Measurements from ENCODE around the gene SERPINE3. TPM values are rescaled to one million over a fixed set of nuclear protein-coding genes. Genes with fewer than 3 reads are reported as not detected.

SERPINE3 gene
- polyA plus RNA-seq, 1 donor = 0.66 TPM

- no peaks in the 10 kb centered on the region for H3K27me3 ChIP-seq (ENCODE audit: control insufficient read depth, insufficient read depth, low read length)
- H3K4me3 ChIP-seq (ENCODE audit: low read length) = no peak overlapping the region
- peaks cover 7% of the 10 kb centered on the region for H3K4me1 ChIP-seq (ENCODE audit: control insufficient read depth, insufficient read depth, low read length)
- no peak for DNase-seq
- H3K36me3 ChIP-seq (ENCODE audit: control insufficient read depth, insufficient read depth, low read length) = peaks cover 2% of the 10 kb centered on the region
- WGBS (ENCODE audit: insufficient coverage, low lambda C conversion rate) = 80% methylated on average over 1 of the region's 5 CpGs
- H3K27ac ChIP-seq (ENCODE audit: low read length) = no peak overlapping the region
- H3K9me3 ChIP-seq (ENCODE audit: control insufficient read depth, low read depth, low read length) = no peaks in the 10 kb centered on the region
These were observed 18.6 kb downstream of the SERPINE3 start for GRCh38 chr13:51357928-51358595.

GRCh38 chr13:51359352-51359751 is 19.9 kb downstream of the SERPINE3 start:
- no peaks in the 10 kb centered on the region for H3K27me3 ChIP-seq (ENCODE audit: control insufficient read depth, insufficient read depth, low read length)
- peaks cover 7% of the 10 kb centered on the region for H3K4me1 ChIP-seq (ENCODE audit: control insufficient read depth, insufficient read depth, low read length)
- H3K36me3 ChIP-seq (ENCODE audit: control insufficient read depth, insufficient read depth, low read length) = peaks cover 4% of the 10 kb centered on the region
- WGBS (ENCODE audit: insufficient coverage, low lambda C conversion rate) = no CpG with 5 or more reads among the region's 1 CpG
- peak; percentile 19 to 44 for DNase-seq
- no peak overlapping the region for H3K4me3 ChIP-seq (ENCODE audit: low read length)
- H3K9me3 ChIP-seq (ENCODE audit: control insufficient read depth, low read depth, low read length) = no peaks in the 10 kb centered on the region
- peak overlapping the region; percentile 17 for H3K27ac ChIP-seq (ENCODE audit: low read length)

- no CpG with 5 or more reads among the region's 1 CpG for WGBS (ENCODE audit: insufficient coverage, low lambda C conversion rate)
- Histone ChIP-seq H3K27me3 (ENCODE audit: control insufficient read depth, insufficient read depth, low read length) (no peaks in the 10 kb centered on the region), H3K36me3 (ENCODE audit: control insufficient read depth, insufficient read depth, low read length) (peaks cover 9% of the 10 kb centered on the region), H3K4me1 (ENCODE audit: control insufficient read depth, insufficient read depth, low read length) (peaks cover 7% of the 10 kb centered on the region), H3K9me3 (ENCODE audit: control insufficient read depth, low read depth, low read length) (no peaks in the 10 kb centered on the region), H3K4me3 (ENCODE audit: low read length) (no peak overlapping the region), H3K27ac (ENCODE audit: low read length) (peak overlapping the region; percentile 17)
- peak in 1 of 2 donors; percentile 41 for DNase-seq
These were observed 21.0 kb downstream of the SERPINE3 start for GRCh38 chr13:51360489-51360888.

GRCh38 chr13:51361106-51361505 is 21.6 kb downstream of the SERPINE3 start:
- Histone ChIP-seq H3K4me1 (ENCODE audit: control insufficient read depth, insufficient read depth, low read length) (peaks cover 7% of the 10 kb centered on the region), H3K27ac (ENCODE audit: low read length) (no peak overlapping the region), H3K4me3 (ENCODE audit: low read length) (no peak overlapping the region), H3K36me3 (ENCODE audit: control insufficient read depth, insufficient read depth, low read length) (peaks cover 12% of the 10 kb centered on the region), H3K9me3 (ENCODE audit: control insufficient read depth, low read depth, low read length) (no peaks in the 10 kb centered on the region), H3K27me3 (ENCODE audit: control insufficient read depth, insufficient read depth, low read length) (no peaks in the 10 kb centered on the region)
- no peak for DNase-seq

GRCh38 chr13:51363625-51364024 is 24.1 kb downstream of the SERPINE3 start:
- Histone ChIP-seq H3K27ac (ENCODE audit: low read length) (no peak overlapping the region), H3K9me3 (ENCODE audit: control insufficient read depth, low read depth, low read length) (no peaks in the 10 kb centered on the region), H3K4me3 (ENCODE audit: low read length) (no peak overlapping the region), H3K4me1 (ENCODE audit: control insufficient read depth, insufficient read depth, low read length) (peaks cover 7% of the 10 kb centered on the region), H3K36me3 (ENCODE audit: control insufficient read depth, insufficient read depth, low read length) (peaks cover 26% of the 10 kb centered on the region), H3K27me3 (ENCODE audit: control insufficient read depth, insufficient read depth, low read length) (no peaks in the 10 kb centered on the region)
- no peak for DNase-seq

GRCh38 chr13:51364404-51365008 is 25.0 kb downstream of the SERPINE3 start:
- Histone ChIP-seq H3K36me3 (ENCODE audit: control insufficient read depth, insufficient read depth, low read length) (peaks cover 31% of the 10 kb centered on the region), H3K27me3 (ENCODE audit: control insufficient read depth, insufficient read depth, low read length) (no peaks in the 10 kb centered on the region), H3K27ac (ENCODE audit: low read length) (no peak overlapping the region), H3K9me3 (ENCODE audit: control insufficient read depth, low read depth, low read length) (no peaks in the 10 kb centered on the region), H3K4me3 (ENCODE audit: low read length) (no peak overlapping the region), H3K4me1 (ENCODE audit: control insufficient read depth, insufficient read depth, low read length) (peaks cover 6% of the 10 kb centered on the region)
- no CpG with 5 or more reads among the region's 3 CpGs for whole genome bisulfite sequencing (ENCODE audit: insufficient coverage, low lambda C conversion rate)
- no peak for DNase-seq

- no CpG with 5 or more reads among the region's 2 CpGs for WGBS (ENCODE audit: insufficient coverage, low lambda C conversion rate)
- peak in 1 of 2 donors; percentile 31 for DNase-seq
- H3K27ac ChIP-seq (ENCODE audit: low read length) = peak overlapping the region; percentile 2
- no peak overlapping the region for H3K4me3 ChIP-seq (ENCODE audit: low read length)
- H3K4me1 ChIP-seq (ENCODE audit: control insufficient read depth, insufficient read depth, low read length) = no peaks in the 10 kb centered on the region
- H3K36me3 ChIP-seq (ENCODE audit: control insufficient read depth, insufficient read depth, low read length) = peaks cover 51% of the 10 kb centered on the region
- no peaks in the 10 kb centered on the region for H3K9me3 ChIP-seq (ENCODE audit: control insufficient read depth, low read depth, low read length)
- H3K27me3 ChIP-seq (ENCODE audit: control insufficient read depth, insufficient read depth, low read length) = no peaks in the 10 kb centered on the region
These were observed 30.6 kb downstream of the SERPINE3 start for GRCh38 chr13:51370116-51370515.

GRCh38 chr13:51370811-51371210 is 31.3 kb downstream of the SERPINE3 start:
- H3K4me1 ChIP-seq (ENCODE audit: control insufficient read depth, insufficient read depth, low read length) = no peaks in the 10 kb centered on the region
- H3K9me3 ChIP-seq (ENCODE audit: control insufficient read depth, low read depth, low read length) = no peaks in the 10 kb centered on the region
- DNase-seq = no peak
- no peaks in the 10 kb centered on the region for H3K27me3 ChIP-seq (ENCODE audit: control insufficient read depth, insufficient read depth, low read length)
- peaks cover 56% of the 10 kb centered on the region for H3K36me3 ChIP-seq (ENCODE audit: control insufficient read depth, insufficient read depth, low read length)
- H3K27ac ChIP-seq (ENCODE audit: low read length) = no peak overlapping the region
- H3K4me3 ChIP-seq (ENCODE audit: low read length) = no peak overlapping the region
- WGBS (ENCODE audit: insufficient coverage, low lambda C conversion rate) = no CpG with 5 or more reads among the region's 2 CpGs

GRCh38 chr13:51371768-51372399 is 32.4 kb downstream of the SERPINE3 start:
- Histone ChIP-seq H3K27me3 (ENCODE audit: control insufficient read depth, insufficient read depth, low read length) (no peaks in the 10 kb centered on the region), H3K27ac (ENCODE audit: low read length) (no peak overlapping the region), H3K4me3 (ENCODE audit: low read length) (no peak overlapping the region), H3K9me3 (ENCODE audit: control insufficient read depth, low read depth, low read length) (no peaks in the 10 kb centered on the region), H3K4me1 (ENCODE audit: control insufficient read depth, insufficient read depth, low read length) (no peaks in the 10 kb centered on the region), H3K36me3 (ENCODE audit: control insufficient read depth, insufficient read depth, low read length) (peaks cover 49% of the 10 kb centered on the region)
- WGBS (ENCODE audit: insufficient coverage, low lambda C conversion rate) = 83% methylated on average over 3 of the region's 6 CpGs
- DNase-seq = no peak

- H3K4me1 ChIP-seq (ENCODE audit: control insufficient read depth, insufficient read depth, low read length) = no peaks in the 10 kb centered on the region
- H3K36me3 ChIP-seq (ENCODE audit: control insufficient read depth, insufficient read depth, low read length) = peaks cover 48% of the 10 kb centered on the region
- H3K27me3 ChIP-seq (ENCODE audit: control insufficient read depth, insufficient read depth, low read length) = no peaks in the 10 kb centered on the region
- H3K27ac ChIP-seq (ENCODE audit: low read length) = no peak overlapping the region
- 70% methylated on average over 2 of the region's 2 CpGs for WGBS (ENCODE audit: insufficient coverage, low lambda C conversion rate)
- H3K9me3 ChIP-seq (ENCODE audit: control insufficient read depth, low read depth, low read length) = no peaks in the 10 kb centered on the region
- no peak for DNase-seq
- H3K4me3 ChIP-seq (ENCODE audit: low read length) = no peak overlapping the region
These were observed 34.0 kb downstream of the SERPINE3 start for GRCh38 chr13:51373451-51373850.
